ENCODE measurements around the gene PTPN13. TPM values are rescaled to one million over a fixed set of nuclear protein-coding genes. Genes with fewer than 3 reads are reported as not detected.
A peak's percentile ranks its signal among the peaks of the same experiment; 100 is the strongest.
"Not testable (repeated sequence)": the region's sequence is repeated elsewhere in the genome, so short reads cannot be mapped to it uniquely, and the experiment has no call there.

PTPN13 gene
- total and polyA plus RNA-seq, 5 experiments from 2014 or later = not detected

DNA sequence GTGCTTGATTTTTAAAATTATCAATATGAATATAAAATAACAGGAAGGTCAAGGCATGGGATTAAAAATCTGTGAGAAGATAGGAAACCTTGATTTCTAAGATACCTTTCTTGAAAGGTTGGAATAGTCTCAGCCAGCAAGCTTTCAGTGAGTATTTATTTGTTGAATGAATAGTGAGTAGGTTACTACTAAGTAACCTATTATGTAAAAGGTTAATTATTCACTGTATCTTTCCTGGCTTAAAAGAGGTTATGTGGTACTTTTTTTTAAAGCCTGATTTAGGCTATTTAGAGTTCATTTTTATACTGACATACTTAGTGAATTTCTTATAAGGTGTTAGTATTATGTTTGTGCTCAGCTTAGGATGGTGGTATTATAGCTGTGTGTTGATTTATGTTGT lies 123.5 kb downstream of the PTPN13 start:
- Mint-ChIP-seq H3K4me1 (no peaks in the 10 kb centered on the region), H3K27ac (no peak overlapping the region), H3K9me3 (peaks cover 0 to 6% (median 3%) of the 10 kb centered on the region in 9 donors), H3K4me3 (no peak overlapping the region), H3K36me3 (peaks cover 0 to 2% (median 0%) of the 10 kb centered on the region in 3 donors), H3K27me3 (peaks cover 0 to 20% (median 1%) of the 10 kb centered on the region in 5 donors)
- POLR2A ChIA-PET = no interaction called here
- DNase-seq (no peak), ATAC-seq (no peak)

DNA sequence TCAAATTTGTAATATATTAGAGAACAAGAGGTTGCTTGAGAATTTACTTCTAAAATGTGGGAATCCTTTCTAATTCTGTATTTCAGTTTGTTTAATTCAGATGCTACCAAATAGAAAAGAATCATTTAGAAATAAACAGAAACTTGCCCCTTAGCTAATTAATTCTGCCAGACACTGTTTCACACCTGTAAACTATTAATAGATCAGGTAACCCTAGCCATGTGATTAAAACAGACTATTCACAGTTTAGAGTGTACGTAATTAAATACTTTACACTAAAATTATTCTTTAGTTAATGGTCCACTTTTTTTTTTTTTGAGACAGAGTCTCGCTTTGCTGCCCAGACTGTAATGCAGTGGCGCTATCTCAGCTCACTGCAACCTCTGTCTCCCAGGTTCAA lies 124.0 kb downstream of the PTPN13 start:
- POLR2A ChIA-PET = no interaction called here
- DNase-seq (no peak), ATAC-seq (no peak)
- H3K27ac Mint-ChIP-seq = no peak overlapping the region
- peaks cover 0 to 2% (median 0%) of the 10 kb centered on the region in 3 donors for H3K36me3 Mint-ChIP-seq
- peaks cover 0 to 20% (median 1%) of the 10 kb centered on the region in 5 donors for H3K27me3 Mint-ChIP-seq
- no peak overlapping the region for H3K4me3 Mint-ChIP-seq
- peaks cover 0 to 6% (median 3%) of the 10 kb centered on the region in 9 donors for H3K9me3 Mint-ChIP-seq
- H3K4me1 Mint-ChIP-seq = no peaks in the 10 kb centered on the region

DNA sequence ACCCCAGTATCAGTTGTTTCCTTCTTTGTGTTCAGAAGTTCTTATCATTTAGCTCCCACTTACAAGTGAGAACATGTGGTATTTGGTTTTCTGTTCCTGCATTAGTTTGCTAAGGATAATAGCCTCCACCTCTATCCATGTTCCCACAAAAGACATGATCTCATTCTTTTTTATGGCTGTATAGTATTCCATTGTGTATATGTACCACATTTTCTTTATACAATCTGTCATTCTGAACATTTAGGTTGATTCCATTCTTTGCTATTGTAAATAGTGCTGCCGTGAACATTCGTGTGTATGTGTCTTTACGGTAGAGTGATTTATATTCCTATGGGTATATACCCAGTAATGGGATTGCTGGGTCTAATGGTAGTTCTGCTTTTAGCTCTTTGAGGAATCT lies 125.0 kb downstream of the PTPN13 start:
- peaks cover 0 to 20% (median 1%) of the 10 kb centered on the region in 5 donors for H3K27me3 Mint-ChIP-seq
- POLR2A ChIA-PET, H3K27ac Mint-ChIP-seq, H3K36me3 Mint-ChIP-seq, H3K4me1 Mint-ChIP-seq, ATAC-seq, H3K9me3 Mint-ChIP-seq, H3K4me3 Mint-ChIP-seq, DNase-seq: not testable (repeated sequence)

DNA sequence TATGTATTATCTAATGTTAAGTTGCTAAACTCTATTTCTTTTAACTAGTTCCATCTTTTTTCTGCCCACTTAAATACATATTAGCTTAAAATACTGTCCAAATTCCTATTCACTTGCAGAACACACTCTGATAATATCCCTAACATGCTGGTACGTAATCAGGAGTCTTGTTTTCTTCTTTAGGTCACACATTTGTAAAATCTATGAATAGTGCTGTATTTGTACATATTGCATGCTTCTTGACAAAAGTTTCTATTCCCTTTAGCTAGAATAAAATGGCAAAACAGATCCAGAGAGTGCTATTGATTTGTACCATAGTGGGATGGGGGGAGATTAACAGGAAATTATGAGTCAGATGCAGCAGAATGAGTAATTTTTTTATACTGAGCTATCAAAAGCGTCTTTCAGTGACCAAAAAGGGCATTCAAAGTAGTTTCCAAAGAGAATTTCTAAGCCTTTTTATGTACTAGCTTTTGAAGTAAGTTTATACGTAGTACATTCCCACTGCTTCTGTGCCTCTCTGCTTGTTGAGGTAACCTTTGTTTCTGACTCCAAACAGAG lies 126.5 kb downstream of the PTPN13 start:
- POLR2A ChIA-PET = no interaction called here
- peaks cover 0 to 20% (median 1%) of the 10 kb centered on the region in 5 donors for H3K27me3 Mint-ChIP-seq
- no peak overlapping the region for H3K27ac Mint-ChIP-seq
- ATAC-seq (no peak), DNase-seq (no peak)
- no peak overlapping the region for H3K4me3 Mint-ChIP-seq
- H3K36me3 Mint-ChIP-seq = peaks cover 0 to 2% (median 0%) of the 10 kb centered on the region in 3 donors
- H3K4me1 Mint-ChIP-seq = no peaks in the 10 kb centered on the region
- peaks cover 0 to 10% (median 3%) of the 10 kb centered on the region in 9 donors for H3K9me3 Mint-ChIP-seq

DNA sequence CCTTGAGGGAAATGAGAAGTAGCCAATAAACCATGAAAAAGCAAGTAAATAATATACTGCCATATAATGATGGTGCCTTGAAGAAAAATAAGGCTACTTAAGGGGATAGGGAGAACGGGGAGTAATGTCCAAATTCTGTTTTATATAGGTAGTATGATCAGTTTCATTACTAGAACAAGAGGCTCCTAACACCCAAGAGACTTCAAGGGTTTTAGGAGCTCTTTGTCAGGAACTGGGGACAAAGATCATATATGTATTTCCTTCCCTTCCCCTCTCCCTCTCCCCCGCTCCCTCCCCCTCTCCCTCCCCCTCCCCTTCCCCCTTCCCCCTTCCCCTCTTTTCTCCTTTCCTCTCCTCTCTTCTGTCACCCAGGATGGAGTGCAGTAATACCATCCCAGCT lies 127.3 kb downstream of the PTPN13 start:
- H3K27ac Mint-ChIP-seq = no peak overlapping the region
- ATAC-seq = no peak

DNA sequence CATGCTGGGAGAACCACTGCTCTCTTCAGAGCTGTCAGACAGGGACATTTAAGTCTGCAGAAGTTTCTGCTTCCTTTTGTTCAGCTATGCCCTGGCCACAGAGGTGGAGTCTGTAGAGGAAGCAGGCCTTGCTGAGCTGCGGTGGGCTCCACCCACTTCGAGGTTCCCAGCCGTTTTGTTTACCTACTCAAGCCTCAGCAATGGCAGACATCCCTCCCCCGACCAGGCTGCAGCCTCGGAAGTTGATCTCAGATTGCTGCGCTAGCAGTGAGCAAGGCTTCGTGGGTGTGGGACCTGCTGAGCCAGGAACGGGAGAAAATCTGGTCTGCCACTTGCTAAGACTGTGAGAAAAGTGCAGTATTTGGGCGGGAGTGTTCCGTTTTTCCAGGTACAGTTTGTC lies 136.2 kb downstream of the PTPN13 start:
- Mint-ChIP-seq H3K4me3 (no peak overlapping the region), H3K36me3 (no peaks in the 10 kb centered on the region), H3K27ac (no peak overlapping the region), H3K9me3 (peaks cover 0 to 16% (median 4%) of the 10 kb centered on the region in 9 donors), H3K27me3 (peaks cover 0 to 37% (median 2%) of the 10 kb centered on the region in 5 donors), H3K4me1 (no peaks in the 10 kb centered on the region)
- POLR2A ChIA-PET = no interaction called here
- no peak for DNase-seq
- no peak for ATAC-seq

More for the DNA sequence above, 127.3 kb downstream of the PTPN13 start:
- POLR2A ChIA-PET = no interaction called here
- Mint-ChIP-seq H3K4me1 (no peaks in the 10 kb centered on the region), H3K9me3 (peaks cover 0 to 10% (median 3%) of the 10 kb centered on the region in 9 donors), H3K27me3 (peaks cover 0 to 20% (median 1%) of the 10 kb centered on the region in 5 donors), H3K36me3 (peaks cover 0 to 2% (median 0%) of the 10 kb centered on the region in 3 donors), H3K4me3 (no peak overlapping the region)
- DNase-seq = no peak

DNA sequence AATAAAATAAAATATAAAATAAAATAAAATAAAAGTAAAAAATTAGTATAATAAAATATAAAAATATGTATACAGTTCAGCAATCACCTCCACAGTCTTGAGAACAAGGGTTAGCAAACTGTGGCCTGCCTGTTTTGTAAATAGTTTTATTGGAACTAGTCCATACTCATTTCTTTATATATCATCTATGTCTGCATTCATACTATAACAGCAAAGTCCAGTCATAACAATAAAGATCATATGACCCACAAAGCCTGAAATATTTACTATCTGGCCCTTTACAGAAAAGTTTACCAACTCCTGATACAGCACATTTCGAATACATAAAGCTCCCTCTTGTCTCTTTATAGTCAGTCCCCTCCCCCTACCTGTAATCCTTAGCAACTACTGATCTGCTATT lies 143.1 kb downstream of the PTPN13 start:
- ATAC-seq (no peak), DNase-seq (no peak)
- peaks cover 0 to 4% (median 0%) of the 10 kb centered on the region in 5 donors for H3K27me3 Mint-ChIP-seq
- no peaks in the 10 kb centered on the region for H3K4me1 Mint-ChIP-seq
- POLR2A ChIA-PET = no interaction called here
- no peak overlapping the region for H3K4me3 Mint-ChIP-seq
- no peak overlapping the region for H3K27ac Mint-ChIP-seq
- peaks cover 0 to 17% (median 8%) of the 10 kb centered on the region in 9 donors for H3K9me3 Mint-ChIP-seq
- H3K36me3 Mint-ChIP-seq = no peaks in the 10 kb centered on the region

DNA sequence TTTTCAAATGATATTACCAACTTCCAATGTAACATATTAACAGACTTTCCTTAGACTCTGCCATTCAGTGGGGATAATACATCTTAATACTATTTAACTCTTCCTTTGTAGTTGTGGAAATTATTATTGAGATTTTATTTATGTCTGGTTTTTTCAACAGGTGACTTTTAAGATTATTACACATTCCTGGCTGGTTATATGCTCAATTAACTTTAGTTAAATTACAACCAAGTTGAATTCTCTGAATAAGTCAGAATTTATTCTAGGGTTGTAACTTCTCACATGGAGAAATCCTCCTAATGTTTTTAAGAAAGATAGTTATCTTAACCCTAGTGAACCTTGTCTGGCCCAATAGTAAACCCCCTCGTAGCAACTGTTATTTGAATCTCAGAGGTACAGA lies 147.7 kb downstream of the PTPN13 start:
- no peak overlapping the region for H3K27ac Mint-ChIP-seq
- no peaks in the 10 kb centered on the region for H3K36me3 Mint-ChIP-seq
- peaks cover 0 to 7% (median 4%) of the 10 kb centered on the region in 5 donors for H3K27me3 Mint-ChIP-seq
- ATAC-seq (no peak), DNase-seq (no peak)
- no peak overlapping the region for H3K4me3 Mint-ChIP-seq
- H3K9me3 Mint-ChIP-seq = peaks cover 0 to 17% (median 8%) of the 10 kb centered on the region in 9 donors
- no peaks in the 10 kb centered on the region for H3K4me1 Mint-ChIP-seq
- POLR2A ChIA-PET = no interaction called here

DNA sequence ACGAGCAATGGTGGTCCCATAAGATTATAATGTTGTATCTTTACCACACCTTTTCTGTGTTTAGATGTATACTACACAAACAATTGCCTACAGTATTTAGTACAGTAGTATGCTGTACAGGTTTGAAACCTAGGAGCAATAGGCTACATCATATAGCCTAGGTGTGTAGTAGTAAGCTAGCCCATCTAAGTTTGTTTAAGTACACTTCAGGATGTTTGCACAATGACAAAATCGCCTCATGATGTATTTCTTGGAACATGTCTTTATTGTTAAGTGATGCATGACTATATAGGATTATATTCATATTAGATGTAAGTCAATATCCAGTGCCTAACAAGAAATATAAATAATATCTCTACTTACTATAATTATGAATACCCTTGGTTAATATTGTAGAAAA lies 150.5 kb downstream of the PTPN13 start:
- H3K9me3 Mint-ChIP-seq = peaks cover 0 to 17% (median 6%) of the 10 kb centered on the region in 9 donors
- H3K27ac Mint-ChIP-seq = peak overlapping the region in 1 of 10 donors; percentile 44
- no peaks in the 10 kb centered on the region for H3K36me3 Mint-ChIP-seq
- DNase-seq (no peak), ATAC-seq (no peak)
- H3K4me3 Mint-ChIP-seq = no peak overlapping the region
- peaks cover 0 to 16% (median 5%) of the 10 kb centered on the region in 5 donors for H3K27me3 Mint-ChIP-seq
- POLR2A ChIA-PET = no interaction called here
- H3K4me1 Mint-ChIP-seq = no peaks in the 10 kb centered on the region

DNA sequence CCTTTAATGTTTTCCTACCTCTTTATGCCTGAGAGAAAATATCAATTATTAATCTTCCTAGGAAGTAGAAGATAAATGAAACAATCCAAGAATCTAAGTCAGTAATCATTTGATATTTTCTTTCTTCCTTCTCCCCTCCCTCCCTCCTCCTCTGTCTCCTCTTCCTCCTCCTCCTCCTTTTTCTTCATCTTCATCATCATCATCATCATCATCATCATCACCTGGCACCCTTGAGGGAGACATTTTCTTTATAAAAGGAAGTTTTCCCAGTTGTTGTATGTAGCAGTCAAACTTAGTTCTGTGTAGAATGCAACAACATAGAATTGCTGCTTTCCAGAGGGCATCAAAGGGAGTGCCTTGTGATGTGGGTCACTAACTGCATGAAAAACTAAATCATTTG lies 155.0 kb downstream of the PTPN13 start:
- H3K4me1 Mint-ChIP-seq = no peaks in the 10 kb centered on the region
- DNase-seq = no peak
- H3K9me3 Mint-ChIP-seq = no peaks in the 10 kb centered on the region
- no peak for ATAC-seq
- H3K4me3 Mint-ChIP-seq = no peak overlapping the region
- POLR2A ChIA-PET = no interaction called here
- no peak overlapping the region for H3K27ac Mint-ChIP-seq
- H3K36me3 Mint-ChIP-seq = no peaks in the 10 kb centered on the region
- peaks cover 0 to 16% (median 7%) of the 10 kb centered on the region in 5 donors for H3K27me3 Mint-ChIP-seq

DNA sequence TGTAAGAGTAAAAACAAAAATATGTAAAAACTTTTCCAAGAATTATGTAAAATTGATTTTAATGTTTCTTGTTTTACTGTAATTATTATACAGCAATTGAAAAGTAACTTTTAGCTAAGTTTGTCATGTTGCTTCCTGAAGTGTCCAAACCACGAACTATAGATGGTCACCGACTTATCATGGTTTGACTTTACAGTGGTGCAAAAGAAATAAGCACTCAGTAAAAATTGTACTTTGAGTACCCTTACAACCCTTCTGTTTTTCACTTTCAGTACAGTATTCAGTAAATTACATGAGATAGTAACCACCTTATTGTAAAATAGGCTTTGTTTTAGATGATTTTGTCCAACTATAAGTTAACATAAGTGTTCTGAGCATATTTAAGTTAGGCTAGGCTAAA lies 161.3 kb downstream of the PTPN13 start:
- POLR2A ChIA-PET = no interaction called here
- peaks cover 0 to 4% (median 0%) of the 10 kb centered on the region in 5 donors for H3K27me3 Mint-ChIP-seq
- no peak overlapping the region for H3K27ac Mint-ChIP-seq
- DNase-seq (no peak), ATAC-seq (no peak)
- H3K36me3 Mint-ChIP-seq = no peaks in the 10 kb centered on the region
- no peaks in the 10 kb centered on the region for H3K9me3 Mint-ChIP-seq
- H3K4me1 Mint-ChIP-seq = no peaks in the 10 kb centered on the region
- H3K4me3 Mint-ChIP-seq = no peak overlapping the region

DNA sequence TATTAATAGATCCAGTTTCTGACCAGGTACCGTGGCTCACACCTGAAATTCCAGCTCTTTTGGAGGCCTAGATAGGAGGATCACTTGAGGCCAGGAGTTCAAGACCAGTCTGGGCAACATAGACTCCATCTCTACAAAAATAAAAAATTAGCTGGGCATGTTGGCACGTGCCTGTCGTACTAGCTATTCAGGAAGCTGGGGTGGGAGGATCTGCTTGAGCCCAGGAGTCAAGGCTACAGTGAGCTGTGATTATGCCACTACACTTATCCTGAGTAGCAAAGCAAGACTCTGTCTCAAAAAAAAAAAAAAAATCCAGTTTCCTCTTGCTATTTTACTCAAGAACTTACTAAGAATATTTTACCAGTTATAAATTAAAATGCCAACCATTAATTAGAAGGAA lies 163.4 kb downstream of the PTPN13 start:
- no peak for ATAC-seq
- Mint-ChIP-seq H3K9me3 (no peaks in the 10 kb centered on the region), H3K4me3 (no peak overlapping the region), H3K27ac (no peak overlapping the region), H3K27me3 (peaks cover 0 to 9% (median 0%) of the 10 kb centered on the region in 5 donors), H3K36me3 (no peaks in the 10 kb centered on the region), H3K4me1 (no peaks in the 10 kb centered on the region)
- POLR2A ChIA-PET = no interaction called here
- DNase-seq = no peak

DNA sequence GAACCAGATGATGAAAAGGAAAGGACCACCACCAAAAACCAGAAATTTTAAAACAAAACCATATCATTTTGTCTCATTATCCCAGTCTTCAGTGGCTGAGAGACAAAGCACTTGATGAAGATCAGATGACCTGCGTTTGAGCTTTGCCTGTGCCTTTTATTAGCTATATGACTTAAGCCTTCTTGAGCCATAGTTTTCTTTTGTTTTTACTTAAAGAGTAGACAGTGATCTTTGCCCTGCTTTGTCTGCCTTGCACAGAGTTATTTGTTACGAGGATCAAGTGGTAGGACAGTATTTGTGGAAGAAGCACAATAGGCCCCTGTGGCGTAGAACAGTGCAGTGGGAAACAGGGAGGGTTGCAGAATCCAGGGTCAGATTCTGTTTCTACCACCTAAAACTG lies 165.2 kb downstream of the PTPN13 start:
- no peak overlapping the region for H3K27ac Mint-ChIP-seq
- POLR2A ChIA-PET = no interaction called here
- H3K4me3 Mint-ChIP-seq = no peak overlapping the region
- ATAC-seq (no peak), DNase-seq (no peak)
- no peaks in the 10 kb centered on the region for H3K9me3 Mint-ChIP-seq
- no peaks in the 10 kb centered on the region for H3K4me1 Mint-ChIP-seq
- peaks cover 0 to 5% (median 1%) of the 10 kb centered on the region in 5 donors for H3K27me3 Mint-ChIP-seq
- H3K36me3 Mint-ChIP-seq = no peaks in the 10 kb centered on the region

DNA sequence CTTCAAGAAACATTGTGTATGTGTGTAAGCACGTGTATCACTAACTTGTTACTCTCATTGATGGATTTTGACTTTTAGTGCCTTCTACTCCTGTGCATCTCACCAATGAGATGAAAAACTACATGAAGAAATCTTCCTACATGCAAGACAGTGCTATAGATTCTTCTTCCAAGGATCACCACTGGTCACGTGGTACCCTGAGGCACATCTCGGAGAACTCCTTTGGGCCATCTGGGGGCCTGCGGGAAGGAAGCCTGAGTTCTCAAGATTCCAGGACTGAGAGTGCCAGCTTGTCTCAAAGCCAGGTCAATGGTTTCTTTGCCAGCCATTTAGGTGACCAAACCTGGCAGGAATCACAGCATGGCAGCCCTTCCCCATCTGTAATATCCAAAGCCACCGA lies 168.5 kb downstream of the PTPN13 start:
- Mint-ChIP-seq H3K4me1 (no peaks in the 10 kb centered on the region), H3K27ac (no peak overlapping the region), H3K27me3 (peaks cover 0 to 5% (median 1%) of the 10 kb centered on the region in 5 donors), H3K9me3 (no peaks in the 10 kb centered on the region), H3K36me3 (no peaks in the 10 kb centered on the region), H3K4me3 (no peak overlapping the region)
- ATAC-seq (no peak), DNase-seq (no peak)
- POLR2A ChIA-PET = no interaction called here

Measured in naive thymus-derived CD8-positive, alpha-beta T cell (primary cell).